Body of pancreas (tissue), 4 donors: ENCODE data around the gene ULK2.

Experiments
- POLR2A ChIP-seq, 3 donors: fragments of 450-650 bp; IDR thresholded peaks; one replicate each; pipeline ENCODE4 v1.6.1; 2016; ENCODE audit warnings: antibody characterized with exemption in 3 of 3, mild to moderate bottlenecking in 2 of 3
- TF ChIP-seq, protein P1 (sequence below), 7 experiments: fragments of 450-650 bp in 4 of 7; fragments of 200-600 bp in 3 of 7; sonication (generic) in 3 of 7; IDR thresholded peaks; one replicate each; pipeline ENCODE4 v1.5.1; 2016 to 2019; ENCODE audit warnings: antibody characterized with exemption in 7 of 7

- TF ChIP-seq, protein P1, sequence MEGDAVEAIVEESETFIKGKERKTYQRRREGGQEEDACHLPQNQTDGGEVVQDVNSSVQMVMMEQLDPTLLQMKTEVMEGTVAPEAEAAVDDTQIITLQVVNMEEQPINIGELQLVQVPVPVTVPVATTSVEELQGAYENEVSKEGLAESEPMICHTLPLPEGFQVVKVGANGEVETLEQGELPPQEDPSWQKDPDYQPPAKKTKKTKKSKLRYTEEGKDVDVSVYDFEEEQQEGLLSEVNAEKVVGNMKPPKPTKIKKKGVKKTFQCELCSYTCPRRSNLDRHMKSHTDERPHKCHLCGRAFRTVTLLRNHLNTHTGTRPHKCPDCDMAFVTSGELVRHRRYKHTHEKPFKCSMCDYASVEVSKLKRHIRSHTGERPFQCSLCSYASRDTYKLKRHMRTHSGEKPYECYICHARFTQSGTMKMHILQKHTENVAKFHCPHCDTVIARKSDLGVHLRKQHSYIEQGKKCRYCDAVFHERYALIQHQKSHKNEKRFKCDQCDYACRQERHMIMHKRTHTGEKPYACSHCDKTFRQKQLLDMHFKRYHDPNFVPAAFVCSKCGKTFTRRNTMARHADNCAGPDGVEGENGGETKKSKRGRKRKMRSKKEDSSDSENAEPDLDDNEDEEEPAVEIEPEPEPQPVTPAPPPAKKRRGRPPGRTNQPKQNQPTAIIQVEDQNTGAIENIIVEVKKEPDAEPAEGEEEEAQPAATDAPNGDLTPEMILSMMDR (IDR thresholded peaks at IDR 0.05), result no peak
- TF ChIP-seq POLR2A (IDR thresholded peaks at IDR 0.05), result no peak
Observed at GRCh38 chr17:19900809-19901208, 33.1 kb upstream of the ULK2 start.
